Liver (tissue), 9 donors: ENCODE data around the gene FAM53C. TPM values are rescaled to one million over a fixed set of nuclear protein-coding genes. Genes with fewer than 3 reads are reported as not detected.

Source experiments
- DNase-seq: peaks from one replicate; pipeline ENCODE4 v3.0.0-alpha.2; 2017; ENCODE audit warnings: low spot score
- H3K27ac ChIP-seq, 2 donors: one replicate each; pipeline ENCODE4 v1.7.0; 2013; ENCODE audit warnings: inconsistent platforms in 2 of 2, low read length in 2 of 2, control low read depth in 1 of 2, low read depth in 1 of 2, mild to moderate bottlenecking in 1 of 2
- H3K27me3 ChIP-seq, 4 donors: one replicate each; pipeline versions ENCODE4 v1.6.1 to v1.7.0; 2013; ENCODE audit warnings: low read length in 3 of 4, inconsistent platforms in 1 of 4, mild to moderate bottlenecking in 1 of 4, moderate library complexity in 1 of 4; ENCODE audit not compliant: control insufficient read depth in 4 of 4, insufficient read depth in 4 of 4
- H3K36me3 ChIP-seq, 4 donors: one replicate each; pipeline versions ENCODE4 v1.6.1 to v1.7.0; 2013; ENCODE audit warnings: low read length in 3 of 4, mild to moderate bottlenecking in 3 of 4, low read depth in 1 of 4, moderate library complexity in 1 of 4; ENCODE audit not compliant: control insufficient read depth in 4 of 4, insufficient read depth in 3 of 4
- H3K4me1 ChIP-seq, 4 donors: one replicate each; pipeline versions ENCODE4 v1.6.1 to v1.7.0; 2013; ENCODE audit warnings: low read length in 3 of 4, mild to moderate bottlenecking in 3 of 4, moderate library complexity in 1 of 4; ENCODE audit not compliant: control insufficient read depth in 4 of 4, insufficient read depth in 4 of 4
- H3K4me3 ChIP-seq, 3 donors: one replicate each; pipeline versions ENCODE4 v1.6.1 to v1.7.0; 2013; ENCODE audit warnings: low read length in 3 of 3, control low read depth in 1 of 3, low read depth in 1 of 3, mild to moderate bottlenecking in 1 of 3
- H3K9ac ChIP-seq, 2 donors: one replicate each; pipeline ENCODE4 v1.7.0; 2013; ENCODE audit warnings: low read length in 2 of 2, mild to moderate bottlenecking in 2 of 2, moderate library complexity in 2 of 2, control low read depth in 1 of 2, low read depth in 1 of 2
- H3K9me3 ChIP-seq, 4 donors: one replicate each; pipeline versions ENCODE4 v1.6.1 to v1.7.0; 2013; ENCODE audit warnings: low read length in 3 of 4; ENCODE audit not compliant: control insufficient read depth in 4 of 4
- CTCF ChIP-seq: fragments of 150-350 bp; IDR thresholded peaks from 2 replicates; pipeline ENCODE4 v1.5.1; 2017; ENCODE audit warnings: improper control_type of control experiment, low read depth, low read length; ENCODE audit not compliant: missing input control
- EGR1 ChIP-seq, 2 donors: IDR thresholded peaks; 2 replicates each; pipeline ENCODE4 v1.6.1; 2016 to 2018; ENCODE audit warnings: antibody characterized with exemption in 2 of 2, low read depth in 2 of 2
- FOXA1 ChIP-seq: IDR thresholded peaks from 2 replicates; pipeline ENCODE4 v1.6.1; 2016; ENCODE audit warnings: antibody characterized with exemption
- FOXA2 ChIP-seq: IDR thresholded peaks from 2 replicates; pipeline ENCODE4 v1.6.1; 2016; ENCODE audit warnings: antibody characterized with exemption
- GABPA ChIP-seq, 2 donors: IDR thresholded peaks in 1 of 2; conservative IDR thresholded peaks in 1 of 2; 2 replicates each; pipeline ENCODE4 v1.6.1; 2016; ENCODE audit warnings: antibody characterized with exemption in 2 of 2, mild to moderate bottlenecking in 1 of 2, moderate library complexity in 1 of 2
- HNF4A ChIP-seq, 2 donors: conservative IDR thresholded peaks; 2 replicates each; pipeline ENCODE4 v1.6.1; 2016; ENCODE audit warnings: antibody characterized with exemption in 2 of 2, mild to moderate bottlenecking in 2 of 2
- HNF4G ChIP-seq: IDR thresholded peaks from 2 replicates; pipeline ENCODE4 v1.6.1; 2016; ENCODE audit warnings: antibody characterized with exemption
- JUND ChIP-seq, 2 donors: IDR thresholded peaks; 2 replicates each; pipeline ENCODE4 v1.6.1; 2016; ENCODE audit warnings: antibody characterized with exemption in 2 of 2
- NR2F2 ChIP-seq: IDR thresholded peaks from 2 replicates; pipeline ENCODE4 v1.6.1; 2016; ENCODE audit warnings: antibody characterized with exemption
- RAD21 ChIP-seq, 2 donors: IDR thresholded peaks; 2 replicates each; pipeline ENCODE4 v1.6.1; 2016; ENCODE audit warnings: antibody characterized with exemption in 2 of 2, mild to moderate bottlenecking in 2 of 2
- REST ChIP-seq: IDR thresholded peaks from 2 replicates; pipeline ENCODE4 v1.6.1; 2016; ENCODE audit warnings: antibody characterized with exemption, mild to moderate bottlenecking
- RXRA ChIP-seq, 2 donors: IDR thresholded peaks; 2 replicates each; pipeline ENCODE4 v1.6.1; 2017 to 2018; ENCODE audit warnings: antibody characterized with exemption in 2 of 2, mild to moderate bottlenecking in 1 of 2
- TAF1 ChIP-seq: conservative IDR thresholded peaks from 2 replicates; pipeline ENCODE4 v1.6.1; 2016; ENCODE audit warnings: antibody characterized with exemption, mild to moderate bottlenecking
- YY1 ChIP-seq: IDR thresholded peaks from 2 replicates; pipeline ENCODE4 v1.6.1; 2016; ENCODE audit warnings: antibody characterized with exemption, mild to moderate bottlenecking
- ZBTB33 ChIP-seq: IDR thresholded peaks from 2 replicates; pipeline ENCODE4 v1.6.1; 2016; ENCODE audit warnings: antibody characterized with exemption
- WGBS: extraction: QIAGEN DNeasy Blood & Tissue Kit; methylation state at CpG from one replicate; pipeline ENCODE4 v1.1.7; 2013; 5-methylcytosine and 5-hydroxymethylcytosine counted together
- polyA plus RNA-seq, 2 donors: library from polyadenylated mRNA; stranded (reverse) in 1 of 2; unstranded in 1 of 2; fragments of 200-250 nt in 1 of 2; fragments of >200 nt in 1 of 2; fragmentation: Nextera tagmentation in 1 of 2; extraction: Ambion mirVana in 1 of 2; gene quantifications; one replicate each; pipeline versions ENCODE4 v1.2.1 to v1.2.3, GENCODE V29; 2013 to 2015
- total RNA-seq, 2 donors: library from RNA; depleted of rRNA; stranded (reverse); fragments of >200 nt; gene quantifications; one replicate each; pipeline ENCODE4 v1.2.3, GENCODE V29; 2014
- TF ChIP-seq, protein P1 (sequence below): IDR thresholded peaks from 2 replicates; pipeline ENCODE4 v1.6.1; 2016; ENCODE audit warnings: antibody characterized with exemption
- TF ChIP-seq, protein P2 (sequence below): IDR thresholded peaks from 2 replicates; pipeline ENCODE4 v1.6.1; 2016; ENCODE audit warnings: antibody characterized with exemption
- donor health status: healthy.
- donor health status: healthy.
- donor health status: healthy.
- donor health status: healthy.
- donor health status: healthy.

Gene FAM53C
- total and polyA plus RNA-seq, 4 donors, result 4.2 to 16.9 (median 8.9) TPM

- no peak for TF ChIP-seq CTCF
- TF ChIP-seq JUND (IDR thresholded peaks at IDR 0.05), result no peak
- TF ChIP-seq GABPA (IDR thresholded peaks at IDR 0.05 in 1 of 2, conservative IDR thresholded peaks at IDR 0.05 in 1 of 2), result no peak
- TF ChIP-seq RXRA (IDR thresholded peaks at IDR 0.05), result no peak
- TF ChIP-seq HNF4A (conservative IDR thresholded peaks at IDR 0.05), result no peak
- TF ChIP-seq EGR1 (IDR thresholded peaks at IDR 0.05; ENCODE audit: low read depth in 2 of 2), result no peak
- no peak for TF ChIP-seq YY1
Measured at GRCh38 chr5:138371454-138371853, 33.4 kb downstream of the FAM53C start (continued).

- no peak for DNase-seq
- Histone ChIP-seq H3K27ac (no peak overlapping the region), H3K4me1 (peaks cover 0 to 6% (median 1%) of the 10 kb centered on the region in 4 donors), H3K9ac (no peak overlapping the region), H3K9me3 (no peaks in the 10 kb centered on the region), H3K4me3 (no peak overlapping the region), H3K27me3 (no peaks in the 10 kb centered on the region), H3K36me3 (peaks cover 0 to 17% (median 12%) of the 10 kb centered on the region in 4 donors)
- 90% methylated on average over 1 of the region's 1 CpG for WGBS
- TF ChIP-seq YY1 (no peak), FOXA2 (no peak), HNF4G (no peak), FOXA1 (no peak), ZBTB33 (no peak), CTCF (no peak), TAF1 (no peak), NR2F2 (no peak), JUND (IDR thresholded peaks at IDR 0.05) (no peak), GABPA (IDR thresholded peaks at IDR 0.05 in 1 of 2, conservative IDR thresholded peaks at IDR 0.05 in 1 of 2) (no peak), RXRA (IDR thresholded peaks at IDR 0.05) (no peak)
- TF ChIP-seq, protein P1, sequence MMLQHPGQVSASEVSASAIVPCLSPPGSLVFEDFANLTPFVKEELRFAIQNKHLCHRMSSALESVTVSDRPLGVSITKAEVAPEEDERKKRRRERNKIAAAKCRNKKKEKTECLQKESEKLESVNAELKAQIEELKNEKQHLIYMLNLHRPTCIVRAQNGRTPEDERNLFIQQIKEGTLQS, result no peak
- TF ChIP-seq, protein P2, sequence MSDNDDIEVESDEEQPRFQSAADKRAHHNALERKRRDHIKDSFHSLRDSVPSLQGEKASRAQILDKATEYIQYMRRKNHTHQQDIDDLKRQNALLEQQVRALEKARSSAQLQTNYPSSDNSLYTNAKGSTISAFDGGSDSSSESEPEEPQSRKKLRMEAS, result no peak
Measured at GRCh38 chr5:138372225-138372624, 34.2 kb downstream of the FAM53C start.

DNA sequence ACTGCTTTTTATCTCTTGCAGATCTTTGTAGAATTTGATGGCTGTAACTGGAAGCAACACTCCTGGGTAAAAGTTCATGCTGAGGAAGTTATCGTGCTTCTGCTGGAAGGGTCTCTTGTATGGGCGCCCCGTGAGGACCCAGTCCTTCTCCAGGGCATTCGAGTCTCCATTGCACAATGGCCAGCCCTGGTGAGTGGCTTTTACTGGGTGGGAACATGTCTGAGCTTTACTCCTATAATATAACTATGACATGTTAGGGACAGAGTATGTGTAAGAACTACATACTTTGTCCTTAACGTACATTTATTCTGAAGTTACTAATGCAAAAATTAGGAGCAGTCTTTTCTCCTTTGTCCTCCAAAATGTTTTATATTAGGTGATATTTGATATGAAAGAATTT is 34.6 kb downstream of the FAM53C start:
- H3K36me3 ChIP-seq, result peaks cover 3 to 21% (median 16%) of the 10 kb centered on the region in 4 donors
- no peak overlapping the region for H3K9ac ChIP-seq
- H3K27ac ChIP-seq, result no peak overlapping the region
- H3K4me1 ChIP-seq, result peaks cover 0 to 6% (median 1%) of the 10 kb centered on the region in 4 donors
- WGBS, result 82% methylated on average over 5 of the region's 5 CpGs
- H3K9me3 ChIP-seq, result no peaks in the 10 kb centered on the region
- H3K4me3 ChIP-seq, result no peak overlapping the region
- DNase-seq, result no peak
- no peaks in the 10 kb centered on the region for H3K27me3 ChIP-seq
- no peak for TF ChIP-seq HNF4A (conservative IDR thresholded peaks at IDR 0.05)
- TF ChIP-seq GABPA (IDR thresholded peaks at IDR 0.05 in 1 of 2, conservative IDR thresholded peaks at IDR 0.05 in 1 of 2), result no peak
- TF ChIP-seq, protein P1, result no peak
- TF ChIP-seq FOXA1, result no peak
- TF ChIP-seq REST, result no peak
- no peak for TF ChIP-seq NR2F2
- TF ChIP-seq, protein P2, result no peak
- TF ChIP-seq RAD21 (IDR thresholded peaks at IDR 0.05), result no peak
